K562 (cell line): ENCODE data around the gene AGPAT3. TPM values are rescaled to one million over a fixed set of nuclear protein-coding genes. Genes with fewer than 3 reads are reported as not detected.
A peak's percentile ranks its signal among the peaks of the same experiment; 100 is the strongest.

Experiments used
- ADNP ChIP-seq: fragments of 200-800 bp; sonication (Bioruptor generic); IDR thresholded peaks from 2 replicates; pipeline ENCODE4 v1.6.1; 2016; ENCODE audit warnings: missing genetic modification characterization, missing compliant biosample characterization
- CBX3 ChIP-seq, 2 experiments: IDR thresholded peaks; 1 replicate in 1 of 2; 2 replicates in 1 of 2; pipeline ENCODE4 v1.6.1; 2012; ENCODE audit warnings: inconsistent platforms in 2 of 2, low read length in 2 of 2, borderline replicate concordance in 1 of 2, control low read depth in 1 of 2
- GTF2A2 ChIP-seq: IDR thresholded peaks from 2 replicates; pipeline ENCODE4 v1.6.1; 2016; ENCODE audit warnings: mild to moderate bottlenecking, missing genetic modification characterization, missing compliant biosample characterization
- SP2 ChIP-seq: IDR thresholded peaks from 2 replicates; pipeline ENCODE4 v1.6.1; 2011; ENCODE audit warnings: mild to moderate bottlenecking, low read depth, low read length, moderate library complexity; ENCODE audit not compliant: poor library complexity, severe bottlenecking; ENCODE audit errors: extremely low read depth
- ZNF140 ChIP-seq: fragments of 250-450 bp; sonication (Bioruptor Pico); IDR thresholded peaks from 2 replicates; pipeline ENCODE4 v1.8.0; 2021; ENCODE audit warnings: moderate library complexity, mild to moderate bottlenecking, inconsistent platforms
- polyA plus RNA-seq, 8 experiments: library from polyadenylated mRNA; depleted of rRNA in 4 of 8; stranded (reverse) in 5 of 8; unstranded in 3 of 8; fragments of >200 nt; fragmentation: Nextera tagmentation in 2 of 8; fragmentation: Illumina TruSeq in 1 of 8; extraction: Ambion mirVana in 2 of 8; extraction: Trizol in 1 of 8; gene quantifications; 2 replicates each; pipeline versions ENCODE4 v1.2.1 to v1.2.3, GENCODE V29; 2011 to 2014; ENCODE audit warnings: inconsistent platforms in 1 of 8, missing spikeins in 1 of 8
- total RNA-seq, 7 experiments: library from RNA; depleted of rRNA in 6 of 7; stranded (reverse); fragments of >200 nt in 6 of 7; fragmentation: Illumina TruSeq in 2 of 7; extraction: Trizol in 2 of 7; gene quantifications; 2 replicates each; pipeline versions ENCODE4 v1.2.1 to v1.2.3, GENCODE V29; 2011 to 2021; ENCODE audit warnings: low replicate concordance in 1 of 7
- TF ChIP-seq, protein P1 (sequence below): fragments of 450-650 bp; IDR thresholded peaks from 2 replicates; pipeline ENCODE4 v1.6.1; 2014; ENCODE audit warnings: low read depth, mild to moderate bottlenecking, moderate library complexity, borderline replicate concordance
- TF ChIP-seq, protein P2 (sequence below): fragments of 250-450 bp; sonication (Bioruptor Pico); IDR thresholded peaks from 2 replicates; pipeline ENCODE4 v1.8.0; 2021; ENCODE audit warnings: moderate library complexity, mild to moderate bottlenecking, inconsistent platforms
- TF ChIP-seq, protein P3 (sequence below): fragments of 450-650 bp; IDR thresholded peaks from 2 replicates; pipeline ENCODE4 v1.6.1; 2016; ENCODE audit warnings: mild to moderate bottlenecking, moderate library complexity
- TF ChIP-seq, protein P4 (sequence below): fragments of 250-450 bp; sonication (Bioruptor Pico); IDR thresholded peaks from 2 replicates; pipeline ENCODE4 v1.8.0; 2022; ENCODE audit warnings: inconsistent platforms, mild to moderate bottlenecking, moderate library complexity, borderline replicate concordance
- TF ChIP-seq, protein P5 (sequence below): fragments of 450-650 bp; formaldehyde crosslinking; conservative IDR thresholded peaks from 2 replicates; pipeline ENCODE4 v1.4.0; 2022; ENCODE audit warnings: mild to moderate bottlenecking, missing genetic modification characterization

AGPAT3 gene
- total and polyA plus RNA-seq, 9 of the 15 experiments (the other 6 are each of a cell fraction or from before 2014, with no cell fraction given), result 1.5 to 88.4 (median 35.7) TPM

DNA sequence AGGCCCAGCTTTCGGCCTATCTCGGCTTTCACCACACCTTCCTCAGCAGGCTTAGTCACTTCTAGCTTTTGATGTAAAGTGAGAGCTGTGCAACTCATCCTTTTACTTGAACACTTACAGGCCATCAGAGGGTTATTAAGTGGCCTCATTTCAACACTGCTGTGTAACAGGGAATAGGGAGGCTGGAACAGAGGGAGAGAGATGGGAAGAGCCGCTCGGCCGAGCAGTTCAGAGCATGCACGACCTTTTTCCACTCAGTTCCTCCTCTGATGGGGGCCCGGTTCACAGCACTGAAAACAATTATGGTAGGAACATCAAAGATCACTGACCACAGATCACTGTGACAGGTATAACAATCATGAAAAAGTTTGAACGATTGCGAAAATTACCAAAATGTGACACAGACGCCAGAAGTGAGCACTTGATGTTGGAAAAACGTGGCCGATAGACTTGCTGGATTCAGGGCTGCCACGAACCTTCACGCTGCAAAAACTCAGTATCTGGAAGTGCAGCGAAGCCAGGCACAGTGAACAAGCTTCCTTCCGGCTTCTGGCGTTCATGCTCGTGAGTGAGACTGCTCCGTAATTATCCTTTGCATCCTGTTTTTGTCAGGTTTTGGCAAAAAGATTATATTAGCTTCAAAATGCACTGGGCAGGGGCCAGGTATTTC, 28.6 kb downstream of the AGPAT3 start (continued):
- TF ChIP-seq, protein P1, sequence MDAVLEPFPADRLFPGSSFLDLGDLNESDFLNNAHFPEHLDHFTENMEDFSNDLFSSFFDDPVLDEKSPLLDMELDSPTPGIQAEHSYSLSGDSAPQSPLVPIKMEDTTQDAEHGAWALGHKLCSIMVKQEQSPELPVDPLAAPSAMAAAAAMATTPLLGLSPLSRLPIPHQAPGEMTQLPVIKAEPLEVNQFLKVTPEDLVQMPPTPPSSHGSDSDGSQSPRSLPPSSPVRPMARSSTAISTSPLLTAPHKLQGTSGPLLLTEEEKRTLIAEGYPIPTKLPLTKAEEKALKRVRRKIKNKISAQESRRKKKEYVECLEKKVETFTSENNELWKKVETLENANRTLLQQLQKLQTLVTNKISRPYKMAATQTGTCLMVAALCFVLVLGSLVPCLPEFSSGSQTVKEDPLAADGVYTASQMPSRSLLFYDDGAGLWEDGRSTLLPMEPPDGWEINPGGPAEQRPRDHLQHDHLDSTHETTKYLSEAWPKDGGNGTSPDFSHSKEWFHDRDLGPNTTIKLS, result 0 out of 2 replicates have a peak, but pooled peaks have one; percentile 30
- TF ChIP-seq ADNP (tag), result no peak
- TF ChIP-seq, protein P2, sequence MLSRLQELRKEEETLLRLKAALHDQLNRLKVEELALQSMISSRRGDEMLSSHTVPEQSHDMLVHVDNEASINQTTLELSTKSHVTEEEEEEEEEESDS (CRISPR knock-in tag), result no peak
- TF ChIP-seq, protein P3, sequence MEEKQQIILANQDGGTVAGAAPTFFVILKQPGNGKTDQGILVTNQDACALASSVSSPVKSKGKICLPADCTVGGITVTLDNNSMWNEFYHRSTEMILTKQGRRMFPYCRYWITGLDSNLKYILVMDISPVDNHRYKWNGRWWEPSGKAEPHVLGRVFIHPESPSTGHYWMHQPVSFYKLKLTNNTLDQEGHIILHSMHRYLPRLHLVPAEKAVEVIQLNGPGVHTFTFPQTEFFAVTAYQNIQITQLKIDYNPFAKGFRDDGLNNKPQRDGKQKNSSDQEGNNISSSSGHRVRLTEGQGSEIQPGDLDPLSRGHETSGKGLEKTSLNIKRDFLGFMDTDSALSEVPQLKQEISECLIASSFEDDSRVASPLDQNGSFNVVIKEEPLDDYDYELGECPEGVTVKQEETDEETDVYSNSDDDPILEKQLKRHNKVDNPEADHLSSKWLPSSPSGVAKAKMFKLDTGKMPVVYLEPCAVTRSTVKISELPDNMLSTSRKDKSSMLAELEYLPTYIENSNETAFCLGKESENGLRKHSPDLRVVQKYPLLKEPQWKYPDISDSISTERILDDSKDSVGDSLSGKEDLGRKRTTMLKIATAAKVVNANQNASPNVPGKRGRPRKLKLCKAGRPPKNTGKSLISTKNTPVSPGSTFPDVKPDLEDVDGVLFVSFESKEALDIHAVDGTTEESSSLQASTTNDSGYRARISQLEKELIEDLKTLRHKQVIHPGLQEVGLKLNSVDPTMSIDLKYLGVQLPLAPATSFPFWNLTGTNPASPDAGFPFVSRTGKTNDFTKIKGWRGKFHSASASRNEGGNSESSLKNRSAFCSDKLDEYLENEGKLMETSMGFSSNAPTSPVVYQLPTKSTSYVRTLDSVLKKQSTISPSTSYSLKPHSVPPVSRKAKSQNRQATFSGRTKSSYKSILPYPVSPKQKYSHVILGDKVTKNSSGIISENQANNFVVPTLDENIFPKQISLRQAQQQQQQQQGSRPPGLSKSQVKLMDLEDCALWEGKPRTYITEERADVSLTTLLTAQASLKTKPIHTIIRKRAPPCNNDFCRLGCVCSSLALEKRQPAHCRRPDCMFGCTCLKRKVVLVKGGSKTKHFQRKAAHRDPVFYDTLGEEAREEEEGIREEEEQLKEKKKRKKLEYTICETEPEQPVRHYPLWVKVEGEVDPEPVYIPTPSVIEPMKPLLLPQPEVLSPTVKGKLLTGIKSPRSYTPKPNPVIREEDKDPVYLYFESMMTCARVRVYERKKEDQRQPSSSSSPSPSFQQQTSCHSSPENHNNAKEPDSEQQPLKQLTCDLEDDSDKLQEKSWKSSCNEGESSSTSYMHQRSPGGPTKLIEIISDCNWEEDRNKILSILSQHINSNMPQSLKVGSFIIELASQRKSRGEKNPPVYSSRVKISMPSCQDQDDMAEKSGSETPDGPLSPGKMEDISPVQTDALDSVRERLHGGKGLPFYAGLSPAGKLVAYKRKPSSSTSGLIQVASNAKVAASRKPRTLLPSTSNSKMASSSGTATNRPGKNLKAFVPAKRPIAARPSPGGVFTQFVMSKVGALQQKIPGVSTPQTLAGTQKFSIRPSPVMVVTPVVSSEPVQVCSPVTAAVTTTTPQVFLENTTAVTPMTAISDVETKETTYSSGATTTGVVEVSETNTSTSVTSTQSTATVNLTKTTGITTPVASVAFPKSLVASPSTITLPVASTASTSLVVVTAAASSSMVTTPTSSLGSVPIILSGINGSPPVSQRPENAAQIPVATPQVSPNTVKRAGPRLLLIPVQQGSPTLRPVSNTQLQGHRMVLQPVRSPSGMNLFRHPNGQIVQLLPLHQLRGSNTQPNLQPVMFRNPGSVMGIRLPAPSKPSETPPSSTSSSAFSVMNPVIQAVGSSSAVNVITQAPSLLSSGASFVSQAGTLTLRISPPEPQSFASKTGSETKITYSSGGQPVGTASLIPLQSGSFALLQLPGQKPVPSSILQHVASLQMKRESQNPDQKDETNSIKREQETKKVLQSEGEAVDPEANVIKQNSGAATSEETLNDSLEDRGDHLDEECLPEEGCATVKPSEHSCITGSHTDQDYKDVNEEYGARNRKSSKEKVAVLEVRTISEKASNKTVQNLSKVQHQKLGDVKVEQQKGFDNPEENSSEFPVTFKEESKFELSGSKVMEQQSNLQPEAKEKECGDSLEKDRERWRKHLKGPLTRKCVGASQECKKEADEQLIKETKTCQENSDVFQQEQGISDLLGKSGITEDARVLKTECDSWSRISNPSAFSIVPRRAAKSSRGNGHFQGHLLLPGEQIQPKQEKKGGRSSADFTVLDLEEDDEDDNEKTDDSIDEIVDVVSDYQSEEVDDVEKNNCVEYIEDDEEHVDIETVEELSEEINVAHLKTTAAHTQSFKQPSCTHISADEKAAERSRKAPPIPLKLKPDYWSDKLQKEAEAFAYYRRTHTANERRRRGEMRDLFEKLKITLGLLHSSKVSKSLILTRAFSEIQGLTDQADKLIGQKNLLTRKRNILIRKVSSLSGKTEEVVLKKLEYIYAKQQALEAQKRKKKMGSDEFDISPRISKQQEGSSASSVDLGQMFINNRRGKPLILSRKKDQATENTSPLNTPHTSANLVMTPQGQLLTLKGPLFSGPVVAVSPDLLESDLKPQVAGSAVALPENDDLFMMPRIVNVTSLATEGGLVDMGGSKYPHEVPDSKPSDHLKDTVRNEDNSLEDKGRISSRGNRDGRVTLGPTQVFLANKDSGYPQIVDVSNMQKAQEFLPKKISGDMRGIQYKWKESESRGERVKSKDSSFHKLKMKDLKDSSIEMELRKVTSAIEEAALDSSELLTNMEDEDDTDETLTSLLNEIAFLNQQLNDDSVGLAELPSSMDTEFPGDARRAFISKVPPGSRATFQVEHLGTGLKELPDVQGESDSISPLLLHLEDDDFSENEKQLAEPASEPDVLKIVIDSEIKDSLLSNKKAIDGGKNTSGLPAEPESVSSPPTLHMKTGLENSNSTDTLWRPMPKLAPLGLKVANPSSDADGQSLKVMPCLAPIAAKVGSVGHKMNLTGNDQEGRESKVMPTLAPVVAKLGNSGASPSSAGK, result peak; percentile 58
- no peak for TF ChIP-seq SP2
- TF ChIP-seq ZNF140 (CRISPR knock-in tag), result no peak
- TF ChIP-seq CBX3 (IDR thresholded peaks at IDR 0.05; ENCODE audit: borderline replicate concordance in 1 of 2, low read length in 2 of 2), result no peak
- no peak for TF ChIP-seq GTF2A2
- TF ChIP-seq, protein P4, sequence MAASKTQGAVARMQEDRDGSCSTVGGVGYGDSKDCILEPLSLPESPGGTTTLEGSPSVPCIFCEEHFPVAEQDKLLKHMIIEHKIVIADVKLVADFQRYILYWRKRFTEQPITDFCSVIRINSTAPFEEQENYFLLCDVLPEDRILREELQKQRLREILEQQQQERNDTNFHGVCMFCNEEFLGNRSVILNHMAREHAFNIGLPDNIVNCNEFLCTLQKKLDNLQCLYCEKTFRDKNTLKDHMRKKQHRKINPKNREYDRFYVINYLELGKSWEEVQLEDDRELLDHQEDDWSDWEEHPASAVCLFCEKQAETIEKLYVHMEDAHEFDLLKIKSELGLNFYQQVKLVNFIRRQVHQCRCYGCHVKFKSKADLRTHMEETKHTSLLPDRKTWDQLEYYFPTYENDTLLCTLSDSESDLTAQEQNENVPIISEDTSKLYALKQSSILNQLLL (CRISPR knock-in tag), result no peak
- TF ChIP-seq, protein P5, sequence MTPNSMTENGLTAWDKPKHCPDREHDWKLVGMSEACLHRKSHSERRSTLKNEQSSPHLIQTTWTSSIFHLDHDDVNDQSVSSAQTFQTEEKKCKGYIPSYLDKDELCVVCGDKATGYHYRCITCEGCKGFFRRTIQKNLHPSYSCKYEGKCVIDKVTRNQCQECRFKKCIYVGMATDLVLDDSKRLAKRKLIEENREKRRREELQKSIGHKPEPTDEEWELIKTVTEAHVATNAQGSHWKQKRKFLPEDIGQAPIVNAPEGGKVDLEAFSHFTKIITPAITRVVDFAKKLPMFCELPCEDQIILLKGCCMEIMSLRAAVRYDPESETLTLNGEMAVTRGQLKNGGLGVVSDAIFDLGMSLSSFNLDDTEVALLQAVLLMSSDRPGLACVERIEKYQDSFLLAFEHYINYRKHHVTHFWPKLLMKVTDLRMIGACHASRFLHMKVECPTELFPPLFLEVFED, result no peak
